Memory B cell (primary cell): ENCODE measurements around the gene FARP1.

ENCODE experiments used
- ATAC-seq: fragments of 150-1000 bp; cut with Tn5 transposase; 2 replicates; pipeline ENCODE4 v1.10.0; 2021; ENCODE audit warnings: low read depth, mild to moderate bottlenecking, moderate library complexity
- DNase-seq, 2 donors: peaks; one replicate each; pipeline ENCODE4 v3.0.0; 2022; ENCODE audit warnings: low spot score in 2 of 2
- H3K27ac Mint-ChIP-seq: one replicate; pipeline ENCODE4 v1.8.0; 2022; ENCODE audit warnings: mild to moderate bottlenecking, moderate library complexity, mixed read lengths
- H3K27me3 Mint-ChIP-seq: one replicate; pipeline ENCODE4 v1.8.0; 2022; ENCODE audit warnings: mixed read lengths
- H3K36me3 Mint-ChIP-seq: one replicate; pipeline ENCODE4 v1.8.0; 2022; ENCODE audit warnings: mild to moderate bottlenecking, mixed read lengths
- H3K4me1 Mint-ChIP-seq: one replicate; pipeline ENCODE4 v1.8.0; 2022; ENCODE audit warnings: mixed read lengths
- H3K4me3 Mint-ChIP-seq: one replicate; pipeline ENCODE4 v1.8.0; 2022; ENCODE audit warnings: mild to moderate bottlenecking, moderate library complexity, mixed read lengths
- H3K9me3 Mint-ChIP-seq: one replicate; pipeline ENCODE4 v1.8.0; 2022; ENCODE audit warnings: mixed read lengths

The FARP1 gene, protein sequence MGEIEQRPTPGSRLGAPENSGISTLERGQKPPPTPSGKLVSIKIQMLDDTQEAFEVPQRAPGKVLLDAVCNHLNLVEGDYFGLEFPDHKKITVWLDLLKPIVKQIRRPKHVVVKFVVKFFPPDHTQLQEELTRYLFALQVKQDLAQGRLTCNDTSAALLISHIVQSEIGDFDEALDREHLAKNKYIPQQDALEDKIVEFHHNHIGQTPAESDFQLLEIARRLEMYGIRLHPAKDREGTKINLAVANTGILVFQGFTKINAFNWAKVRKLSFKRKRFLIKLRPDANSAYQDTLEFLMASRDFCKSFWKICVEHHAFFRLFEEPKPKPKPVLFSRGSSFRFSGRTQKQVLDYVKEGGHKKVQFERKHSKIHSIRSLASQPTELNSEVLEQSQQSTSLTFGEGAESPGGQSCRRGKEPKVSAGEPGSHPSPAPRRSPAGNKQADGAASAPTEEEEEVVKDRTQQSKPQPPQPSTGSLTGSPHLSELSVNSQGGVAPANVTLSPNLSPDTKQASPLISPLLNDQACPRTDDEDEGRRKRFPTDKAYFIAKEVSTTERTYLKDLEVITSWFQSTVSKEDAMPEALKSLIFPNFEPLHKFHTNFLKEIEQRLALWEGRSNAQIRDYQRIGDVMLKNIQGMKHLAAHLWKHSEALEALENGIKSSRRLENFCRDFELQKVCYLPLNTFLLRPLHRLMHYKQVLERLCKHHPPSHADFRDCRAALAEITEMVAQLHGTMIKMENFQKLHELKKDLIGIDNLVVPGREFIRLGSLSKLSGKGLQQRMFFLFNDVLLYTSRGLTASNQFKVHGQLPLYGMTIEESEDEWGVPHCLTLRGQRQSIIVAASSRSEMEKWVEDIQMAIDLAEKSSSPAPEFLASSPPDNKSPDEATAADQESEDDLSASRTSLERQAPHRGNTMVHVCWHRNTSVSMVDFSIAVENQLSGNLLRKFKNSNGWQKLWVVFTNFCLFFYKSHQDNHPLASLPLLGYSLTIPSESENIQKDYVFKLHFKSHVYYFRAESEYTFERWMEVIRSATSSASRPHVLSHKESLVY

DNA sequence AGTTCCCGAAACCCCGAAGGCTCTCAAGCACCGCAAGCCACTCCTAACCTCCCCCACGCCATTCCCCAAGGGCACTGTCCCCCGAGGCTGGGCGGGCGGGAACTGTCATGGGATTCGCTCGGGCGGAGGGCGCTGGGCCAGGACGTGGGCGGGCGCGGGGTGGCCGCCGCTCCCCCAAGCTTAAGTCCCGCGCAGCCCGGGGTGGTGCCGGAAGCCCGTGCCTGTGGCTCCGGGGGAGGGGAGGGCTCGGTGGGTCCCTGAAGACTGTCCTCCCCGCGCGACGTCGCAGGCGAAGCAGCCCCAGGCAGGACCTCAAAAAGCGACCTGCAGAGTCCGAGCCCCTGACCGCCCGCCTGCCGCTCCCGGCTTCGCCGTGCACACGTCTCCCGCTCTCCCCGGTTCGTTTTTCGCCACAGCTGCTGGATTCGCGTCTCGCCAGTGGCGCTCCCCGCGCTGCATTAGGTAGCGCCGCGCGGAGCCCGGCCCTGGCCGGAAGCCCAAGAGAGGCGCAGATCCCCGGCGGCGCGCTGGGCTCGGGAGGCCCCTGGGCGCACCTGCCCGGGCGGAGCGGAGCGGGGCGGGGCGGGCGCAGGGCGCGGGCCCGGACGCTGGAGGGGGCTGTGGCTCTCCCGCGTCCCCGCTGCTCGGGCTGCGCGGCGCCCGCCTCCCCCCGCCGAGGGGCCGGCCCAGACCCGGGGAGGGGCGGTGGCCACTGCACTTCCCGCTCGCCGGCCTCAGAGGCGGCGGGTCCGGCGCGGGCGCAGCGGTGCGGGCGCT is at the start of gene FARP1:
Gene FARP1 (plus strand): TSS at position 715 of the 777 bp plus-strand sequence. CDS start 70,149 bp downstream, outside the sequence.
- peak; percentile 79 for ATAC-seq
- Mint-ChIP-seq H3K27me3 (peaks cover 11% of the 10 kb centered on the region), H3K9me3 (no peaks in the 10 kb centered on the region), H3K27ac (no peak within 1 kb of the TSS), H3K36me3 (no peaks in the 10 kb centered on the region), H3K4me3 (peak within 1 kb of the TSS; percentile 76), H3K4me1 (peaks cover 12% of the 10 kb centered on the region)
- DNase-seq = peak; percentile 14 to 30

DNA sequence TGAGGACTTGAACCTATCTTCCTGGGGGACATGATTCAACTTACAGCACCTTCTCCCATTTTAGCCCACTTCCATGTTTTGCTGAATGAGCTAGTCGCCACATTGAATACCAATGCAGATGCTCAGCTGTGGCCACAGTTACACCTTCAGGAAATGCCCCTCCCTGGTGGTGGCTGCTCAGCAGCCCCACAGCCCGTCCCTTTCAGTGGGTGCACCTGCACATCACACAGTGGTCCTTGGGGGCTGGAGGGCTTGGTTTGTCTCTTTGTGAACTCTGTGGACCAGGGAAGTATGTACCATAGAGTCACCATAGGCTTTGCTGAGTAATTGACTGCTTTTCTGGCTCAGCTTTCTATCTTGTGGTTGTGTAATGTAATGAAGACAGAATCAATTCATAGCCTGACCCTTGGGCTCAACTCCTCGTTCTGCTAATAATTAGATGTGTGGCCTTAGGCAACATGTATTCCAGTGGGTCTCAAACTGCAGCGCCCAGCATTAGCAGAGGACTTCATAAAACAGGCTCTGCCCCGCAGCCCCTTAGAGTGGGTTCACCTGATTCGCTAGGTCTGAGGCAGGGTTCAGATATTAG is 48.1 kb upstream of the FARP1 start:
- ATAC-seq (no peak), DNase-seq (no peak)
- H3K27ac Mint-ChIP-seq = no peak overlapping the region
- H3K36me3 Mint-ChIP-seq = no peaks in the 10 kb centered on the region
- H3K27me3 Mint-ChIP-seq = peaks cover 2% of the 10 kb centered on the region
- no peak overlapping the region for H3K4me3 Mint-ChIP-seq
- H3K9me3 Mint-ChIP-seq = peaks cover 3% of the 10 kb centered on the region
- no peaks in the 10 kb centered on the region for H3K4me1 Mint-ChIP-seq

DNA sequence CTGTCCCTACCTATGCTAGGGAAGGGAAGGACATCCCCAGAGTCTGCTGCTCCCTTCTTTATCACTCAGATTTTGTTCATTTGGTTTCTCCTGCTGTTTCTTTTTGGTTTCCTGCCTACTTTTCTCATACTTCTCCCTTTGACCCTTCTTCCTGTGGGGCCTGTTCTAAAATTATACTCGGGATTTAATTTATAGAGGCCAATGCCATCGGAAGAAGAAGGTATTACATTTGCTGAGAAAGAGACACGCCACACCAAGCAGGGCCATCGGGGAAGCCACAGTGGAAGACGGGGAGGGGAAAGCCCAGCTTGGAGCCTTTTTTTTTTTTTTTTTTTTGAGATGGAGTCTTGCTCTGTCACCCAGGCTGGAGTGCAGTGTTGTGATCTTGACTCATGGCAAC is 46.8 kb upstream of the FARP1 start:
- DNase-seq = no peak
- H3K4me1 Mint-ChIP-seq = no peaks in the 10 kb centered on the region

DNA sequence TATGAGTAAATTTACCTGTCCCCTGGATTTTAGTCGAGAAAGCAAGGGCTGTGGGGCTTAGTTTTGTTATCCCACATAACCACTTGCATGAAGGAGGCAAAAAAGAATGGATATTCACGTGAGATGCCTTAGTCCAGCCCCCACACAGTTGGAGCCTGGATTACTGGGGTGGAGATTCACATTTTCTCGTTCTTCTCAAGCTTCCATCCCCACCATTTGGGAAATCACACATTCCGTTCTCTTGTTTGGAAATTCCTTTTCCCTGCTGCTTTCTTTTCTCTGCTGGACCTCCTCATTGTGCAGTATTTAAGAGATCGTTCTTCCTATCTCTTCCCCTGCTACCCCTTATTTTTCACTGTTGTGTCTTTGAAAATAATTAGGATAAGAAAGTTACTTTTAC is 45.1 kb upstream of the FARP1 start:
- Mint-ChIP-seq H3K27me3 (peaks cover 2% of the 10 kb centered on the region), H3K27ac (no peak overlapping the region), H3K9me3 (peaks cover 2% of the 10 kb centered on the region), H3K4me1 (no peaks in the 10 kb centered on the region), H3K4me3 (no peak overlapping the region), H3K36me3 (no peaks in the 10 kb centered on the region)
- DNase-seq (no peak), ATAC-seq (no peak)

More for the DNA sequence above, 46.8 kb upstream of the FARP1 start:
- ATAC-seq = no peak
- Mint-ChIP-seq H3K9me3 (peaks cover 2% of the 10 kb centered on the region), H3K36me3 (no peaks in the 10 kb centered on the region), H3K27ac (no peak overlapping the region), H3K4me3 (no peak overlapping the region), H3K27me3 (peaks cover 2% of the 10 kb centered on the region)

DNA sequence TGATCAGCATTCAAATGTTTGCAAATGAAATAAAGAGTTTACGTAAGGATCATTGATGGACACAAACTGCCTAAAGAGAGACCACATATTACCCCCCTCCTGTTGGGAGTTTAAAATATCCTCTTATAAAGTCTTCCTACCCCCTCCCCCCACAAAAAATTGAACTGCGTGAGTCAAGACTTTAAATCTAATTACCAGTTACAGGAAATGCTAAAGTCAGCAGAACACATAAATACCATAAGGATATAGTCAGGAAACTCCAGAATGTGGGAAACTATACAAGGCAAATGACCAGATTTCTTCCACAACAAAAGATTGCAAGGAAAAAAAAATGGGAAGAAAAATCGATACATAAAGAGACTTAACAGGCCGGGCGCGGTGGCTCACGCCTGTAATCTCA is 44.4 kb upstream of the FARP1 start:
- Mint-ChIP-seq H3K27ac (no peak overlapping the region), H3K36me3 (no peaks in the 10 kb centered on the region), H3K27me3 (peaks cover 2% of the 10 kb centered on the region), H3K9me3 (no peaks in the 10 kb centered on the region), H3K4me3 (no peak overlapping the region), H3K4me1 (no peaks in the 10 kb centered on the region)
- no peak for DNase-seq
- ATAC-seq = no peak

DNA sequence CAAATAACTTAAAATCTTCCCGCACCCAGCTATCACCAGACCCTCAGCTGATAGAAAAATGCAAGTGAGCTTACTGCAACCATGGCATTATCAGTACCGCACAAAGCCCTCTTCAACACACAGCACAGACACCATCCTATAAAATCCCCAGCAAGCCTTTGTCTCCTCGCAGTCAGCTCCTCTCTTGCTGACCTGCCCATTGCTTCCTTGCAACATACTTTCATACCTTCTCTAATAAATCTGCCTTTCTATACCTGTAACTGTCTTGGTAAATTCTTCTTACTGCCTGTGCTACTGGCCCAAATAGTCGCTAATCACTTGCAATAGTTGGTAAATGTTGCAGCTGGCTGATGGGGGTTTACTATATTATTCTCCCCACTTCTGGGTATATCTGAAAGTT is 43.3 kb upstream of the FARP1 start:
- no peaks in the 10 kb centered on the region for H3K9me3 Mint-ChIP-seq
- no peak for DNase-seq
- no peaks in the 10 kb centered on the region for H3K4me1 Mint-ChIP-seq
- ATAC-seq = no peak
- H3K27me3 Mint-ChIP-seq = peaks cover 6% of the 10 kb centered on the region
- H3K27ac Mint-ChIP-seq = no peak overlapping the region
- H3K36me3 Mint-ChIP-seq = no peaks in the 10 kb centered on the region
- no peak overlapping the region for H3K4me3 Mint-ChIP-seq

DNA sequence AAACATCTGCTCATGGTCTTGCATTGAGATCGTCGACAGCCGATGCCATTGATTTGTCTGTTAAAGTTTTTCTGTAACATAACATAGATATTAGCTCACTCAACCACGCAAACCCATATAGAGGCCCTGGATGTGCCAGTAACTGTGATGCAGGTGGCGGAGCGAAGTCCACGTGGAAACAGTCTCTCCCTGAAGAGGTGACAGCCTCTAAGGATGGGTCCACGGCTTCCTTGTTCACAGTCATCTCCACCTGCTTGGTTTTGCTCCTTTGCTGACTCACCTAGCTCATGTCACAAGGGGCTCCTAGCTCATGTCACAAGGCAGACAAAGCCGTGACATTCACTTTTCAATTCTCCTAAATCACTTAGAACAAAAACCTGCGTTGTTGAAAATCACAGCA is 42.4 kb upstream of the FARP1 start:
- no peaks in the 10 kb centered on the region for H3K36me3 Mint-ChIP-seq
- H3K4me1 Mint-ChIP-seq = no peaks in the 10 kb centered on the region
- DNase-seq (no peak), ATAC-seq (no peak)
- peaks cover 6% of the 10 kb centered on the region for H3K27me3 Mint-ChIP-seq
- no peak overlapping the region for H3K27ac Mint-ChIP-seq
- no peak overlapping the region for H3K4me3 Mint-ChIP-seq
- no peaks in the 10 kb centered on the region for H3K9me3 Mint-ChIP-seq

DNA sequence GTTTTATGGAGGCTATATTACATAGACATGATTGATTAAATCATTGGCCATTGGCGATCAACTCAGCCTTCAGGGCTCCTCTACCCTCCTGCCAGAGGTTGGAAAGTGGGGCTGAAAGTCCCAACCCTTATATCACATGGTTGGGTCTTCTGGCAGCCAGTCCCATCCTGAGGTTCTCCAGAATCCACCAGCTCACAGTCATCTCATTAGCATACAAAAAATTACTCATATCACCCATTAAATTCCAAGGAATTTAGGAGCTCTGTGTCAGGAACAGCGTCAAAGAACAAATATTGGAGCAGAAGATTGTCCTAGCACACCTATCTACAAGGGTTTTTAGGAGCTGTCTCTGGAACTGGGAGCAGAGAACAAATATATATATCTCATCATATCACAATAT is 39.4 kb upstream of the FARP1 start:
- Mint-ChIP-seq H3K9me3 (no peaks in the 10 kb centered on the region), H3K27me3 (peaks cover 5% of the 10 kb centered on the region), H3K4me3 (no peak overlapping the region), H3K4me1 (no peaks in the 10 kb centered on the region), H3K36me3 (no peaks in the 10 kb centered on the region), H3K27ac (no peak overlapping the region)
- no peak for DNase-seq
- no peak for ATAC-seq

DNA sequence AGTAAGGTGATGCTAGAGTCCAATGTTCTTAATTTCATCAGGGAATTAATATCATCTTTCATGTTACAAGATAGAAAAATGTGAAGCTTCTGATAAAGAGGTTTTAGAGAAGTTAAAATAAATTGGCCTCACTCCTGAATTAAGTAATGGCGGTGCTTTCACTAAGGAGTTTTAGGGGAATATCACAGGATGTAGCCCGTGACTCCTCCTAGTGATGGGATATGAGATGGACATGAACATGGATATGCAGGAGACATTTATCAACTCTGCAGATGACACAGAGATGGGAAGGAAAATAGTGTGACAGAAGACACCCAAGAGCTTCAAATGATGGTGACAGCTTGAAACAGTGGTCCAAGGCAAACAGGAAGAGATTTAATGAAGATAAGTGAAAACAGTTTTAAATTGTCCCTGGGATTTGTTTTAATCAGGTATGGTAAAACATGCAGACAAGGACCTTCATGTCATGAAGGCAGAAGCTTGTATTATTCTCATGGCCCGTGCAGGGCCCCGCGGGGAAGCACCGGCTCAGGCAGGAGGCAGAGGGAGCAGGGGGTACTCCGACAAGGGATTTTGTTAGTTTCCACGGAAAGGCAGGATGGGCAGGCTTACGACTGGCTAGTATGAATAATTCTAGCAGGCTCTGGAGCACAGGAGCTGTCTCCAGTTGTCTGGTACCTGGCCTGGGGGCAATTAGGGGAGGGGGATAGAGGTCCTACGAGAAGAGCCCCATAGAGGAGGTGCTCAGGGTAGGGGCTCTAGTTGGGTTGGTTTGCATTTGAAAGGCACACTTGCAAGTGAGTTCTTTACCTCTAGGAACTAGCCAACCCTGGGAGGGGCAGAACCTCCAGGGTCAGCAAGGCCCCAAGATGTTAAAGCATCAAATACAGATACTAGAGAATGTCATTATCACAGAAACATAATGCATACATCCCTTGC is 38.7 kb upstream of the FARP1 start:
- Mint-ChIP-seq H3K27ac (no peak overlapping the region), H3K9me3 (no peaks in the 10 kb centered on the region), H3K27me3 (peaks cover 4% of the 10 kb centered on the region), H3K36me3 (no peaks in the 10 kb centered on the region), H3K4me1 (no peaks in the 10 kb centered on the region), H3K4me3 (no peak overlapping the region)
- ATAC-seq (no peak), DNase-seq (no peak)

DNA sequence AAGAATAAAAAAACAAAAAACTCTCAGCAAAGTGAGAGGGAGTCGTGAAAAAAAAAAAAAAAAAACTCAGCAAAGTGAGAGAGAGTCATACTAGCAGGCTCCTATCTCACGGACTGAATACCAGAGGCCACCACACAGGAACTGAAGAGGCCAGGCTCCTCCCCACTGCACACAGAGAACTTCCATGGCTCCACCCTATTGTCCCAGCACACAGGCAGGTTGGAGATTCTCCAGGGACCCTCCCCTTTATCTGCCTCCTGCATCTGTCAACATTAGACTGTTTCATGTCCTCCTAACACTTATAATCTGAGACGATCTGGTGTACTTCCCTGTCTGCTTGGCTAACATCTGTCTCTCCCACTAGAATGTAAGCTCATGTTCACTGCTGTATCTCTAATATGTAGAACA is 37.0 kb upstream of the FARP1 start:
- no peak for DNase-seq
- no peak for ATAC-seq

DNA sequence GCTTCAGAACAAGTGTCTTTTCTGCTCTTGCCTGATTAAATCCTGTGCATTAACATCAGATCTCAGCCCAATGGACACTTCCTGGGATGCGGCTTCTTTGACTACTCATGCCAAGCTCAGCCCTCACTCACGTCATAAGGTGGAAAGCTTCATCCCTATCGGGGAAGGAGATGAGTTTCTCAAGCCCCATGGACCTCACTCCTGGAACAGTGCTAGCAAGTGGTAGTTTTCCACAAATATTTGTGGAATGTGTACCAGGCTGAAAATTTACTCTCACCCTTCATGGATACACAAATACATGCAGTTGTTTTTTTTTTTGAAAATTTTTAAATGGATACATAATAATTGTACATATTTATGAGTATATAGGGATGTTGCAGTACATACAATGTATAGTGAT is 34.6 kb upstream of the FARP1 start:
- ATAC-seq = no peak
- DNase-seq = no peak
- H3K9me3 Mint-ChIP-seq = no peaks in the 10 kb centered on the region
- peaks cover 4% of the 10 kb centered on the region for H3K27me3 Mint-ChIP-seq
- no peak overlapping the region for H3K4me3 Mint-ChIP-seq
- H3K4me1 Mint-ChIP-seq = no peaks in the 10 kb centered on the region
- H3K27ac Mint-ChIP-seq = no peak overlapping the region
- H3K36me3 Mint-ChIP-seq = no peaks in the 10 kb centered on the region

More for the DNA sequence above, 37.0 kb upstream of the FARP1 start:
- Mint-ChIP-seq H3K4me1 (no peaks in the 10 kb centered on the region), H3K27me3 (peaks cover 4% of the 10 kb centered on the region), H3K36me3 (no peaks in the 10 kb centered on the region), H3K9me3 (no peaks in the 10 kb centered on the region), H3K27ac (no peak overlapping the region), H3K4me3 (no peak overlapping the region)

DNA sequence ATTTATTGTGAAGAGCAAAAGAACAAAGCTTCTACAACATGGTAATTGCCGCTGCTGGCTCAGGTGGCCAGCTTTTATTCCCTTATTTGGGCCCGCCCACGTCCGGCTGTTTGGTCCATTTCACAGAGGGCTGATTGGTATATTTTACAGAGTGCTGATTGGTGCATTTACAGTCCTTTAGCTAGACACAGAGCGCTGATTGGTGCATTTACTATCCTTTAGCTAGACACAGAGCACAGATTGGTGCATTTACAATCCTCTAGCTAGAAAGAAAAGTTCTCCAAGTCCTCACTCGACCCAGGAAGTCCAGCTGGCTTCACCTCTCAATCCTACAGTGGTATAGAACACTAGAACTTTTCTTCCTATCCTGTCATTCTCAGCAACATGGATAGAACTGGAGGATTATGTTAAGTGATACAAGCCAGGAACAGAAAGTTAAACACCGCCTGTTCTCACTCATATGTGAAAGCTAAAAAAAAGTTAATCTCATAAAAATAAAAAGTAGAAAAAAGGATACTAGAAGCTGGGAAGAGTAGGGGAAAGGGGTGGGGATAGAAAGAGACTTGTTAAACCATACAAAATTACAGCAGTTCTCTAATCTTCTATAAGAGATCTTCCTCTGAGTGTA is 33.6 kb upstream of the FARP1 start:
- no peak for DNase-seq
- Mint-ChIP-seq H3K4me3 (no peak overlapping the region), H3K36me3 (no peaks in the 10 kb centered on the region), H3K4me1 (no peaks in the 10 kb centered on the region), H3K27ac (no peak overlapping the region), H3K27me3 (no peaks in the 10 kb centered on the region), H3K9me3 (no peaks in the 10 kb centered on the region)
- no peak for ATAC-seq
